Stimulated activated CD8-positive, alpha-beta memory T cell treated with anti-CD3 and anti-CD28 coated beads, Interleukin-12 subunit alpha, Interleukin-12 subunit beta, amount 100 ng/mL, for 1 hour (primary cell): ENCODE measurements around the gene ZNF581.

Source experiments
- DNase-seq: peaks from one replicate; pipeline ENCODE4 v3.0.0-alpha.2; 2020; ENCODE audit warnings: low read depth

The ZNF581 gene, protein sequence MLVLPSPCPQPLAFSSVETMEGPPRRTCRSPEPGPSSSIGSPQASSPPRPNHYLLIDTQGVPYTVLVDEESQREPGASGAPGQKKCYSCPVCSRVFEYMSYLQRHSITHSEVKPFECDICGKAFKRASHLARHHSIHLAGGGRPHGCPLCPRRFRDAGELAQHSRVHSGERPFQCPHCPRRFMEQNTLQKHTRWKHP

GRCh38 chr19:55643003-55643886, at the start of gene ZNF581:
Gene ZNF581, plus strand, starts transcription at chr19:55643649. Its CDS starts 923 bp downstream, at chr19:55644572.
- peak; percentile 60 for DNase-seq

GRCh38 chr19:55594996-55595545, 48.4 kb upstream of the ZNF581 start:
- DNase-seq: no peak

DNA sequence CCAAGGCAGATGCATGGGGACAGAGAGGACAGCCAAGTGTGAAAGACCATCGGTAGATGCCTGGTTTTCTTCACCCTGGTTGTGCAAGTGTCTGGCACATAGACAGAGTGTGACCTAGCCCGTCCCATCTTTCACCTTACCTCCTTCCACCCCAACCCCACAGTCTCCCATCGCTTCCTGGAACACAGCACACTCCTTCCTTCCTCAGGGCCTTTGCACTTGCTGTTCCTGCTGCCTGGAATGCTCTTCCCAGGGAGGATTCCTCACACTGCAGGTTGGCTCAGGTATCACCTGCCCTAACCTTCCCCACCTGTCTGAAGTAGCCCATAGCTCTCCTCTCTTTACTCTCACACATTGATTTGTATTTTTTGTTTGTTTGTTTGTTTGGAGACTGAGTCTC, 47.1 kb upstream of the ZNF581 start:
- DNase-seq: no peak

GRCh38 chr19:55597501-55597921, 45.9 kb upstream of the ZNF581 start:
- DNase-seq: no peak

GRCh38 chr19:55598034-55598433, 45.4 kb upstream of the ZNF581 start:
- DNase-seq: no peak

GRCh38 chr19:55598719-55599467, 44.6 kb upstream of the ZNF581 start:
- peak; percentile 81 for DNase-seq

DNA sequence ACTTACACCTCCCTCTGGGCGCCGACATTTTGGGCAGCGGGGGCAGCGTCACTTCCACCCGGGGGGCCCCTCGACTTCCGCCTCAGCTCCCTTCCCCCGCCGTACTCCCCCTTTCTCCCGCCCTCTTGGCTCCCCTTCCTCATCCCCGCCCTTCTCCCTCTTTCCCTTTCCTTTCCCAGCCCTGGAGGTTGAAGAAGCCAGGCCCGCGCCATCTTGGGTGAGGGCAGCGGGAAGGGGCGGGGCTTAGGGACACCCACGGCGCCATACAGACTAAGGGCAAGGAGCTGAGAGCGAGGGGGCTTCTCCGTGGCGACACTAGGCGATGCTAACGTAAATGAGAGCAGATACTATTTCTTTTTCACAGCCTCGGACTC, 44.0 kb upstream of the ZNF581 start, which contains the start of gene FIZ1:
TSS of gene FIZ1 (minus strand) at position 50 of the 374 bp plus-strand sequence. CDS start 1,652 bp downstream, outside the sequence.
- DNase-seq: peak; percentile 90

DNA sequence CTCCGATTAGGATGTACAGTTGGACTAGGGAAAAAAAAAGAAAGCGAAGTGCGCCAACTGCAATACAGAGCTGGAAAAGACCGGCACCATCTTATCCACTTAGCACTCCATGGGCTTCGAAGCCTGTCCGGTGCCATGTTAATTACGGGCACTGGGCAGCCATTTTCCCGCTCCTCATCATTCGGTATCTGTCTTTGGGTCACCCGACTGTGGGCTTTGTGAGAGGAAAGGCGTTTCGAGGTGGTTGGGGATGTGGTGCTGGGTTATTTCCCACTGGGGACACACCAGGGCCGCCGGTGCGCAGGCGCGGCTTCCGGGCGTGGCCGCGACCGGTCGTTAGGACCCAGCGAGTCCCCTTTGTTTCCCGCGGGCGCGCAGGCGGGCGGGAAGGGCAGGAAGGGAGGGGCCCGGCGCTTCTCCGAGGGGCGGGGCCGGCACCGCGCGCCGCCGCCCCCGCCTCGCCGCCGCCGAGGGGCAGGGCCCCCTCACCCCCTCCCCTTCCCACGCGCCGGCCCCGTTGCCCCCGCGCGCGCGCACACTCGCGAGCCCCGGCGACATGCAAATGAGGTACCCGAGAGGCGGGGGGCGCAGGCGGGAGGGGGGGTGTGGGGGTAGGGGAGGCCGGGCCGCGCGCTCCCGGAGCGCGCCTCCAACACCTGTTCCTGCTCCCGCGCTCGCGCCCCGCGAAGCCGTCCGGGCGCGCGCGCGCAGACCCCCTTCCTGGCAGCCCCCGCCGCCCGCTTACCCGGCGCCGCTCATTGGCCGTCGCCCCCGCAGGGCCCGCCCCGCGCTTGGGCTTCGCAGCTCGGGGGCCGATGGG, 43.4 kb upstream of the ZNF581 start, which contains the start of gene ZNF524:
TSS of gene ZNF524 (plus strand) at position 447 of the 820 bp plus-strand sequence. CDS start 1,825 bp downstream, outside the sequence.
- DNase-seq: peak; percentile 68

DNA sequence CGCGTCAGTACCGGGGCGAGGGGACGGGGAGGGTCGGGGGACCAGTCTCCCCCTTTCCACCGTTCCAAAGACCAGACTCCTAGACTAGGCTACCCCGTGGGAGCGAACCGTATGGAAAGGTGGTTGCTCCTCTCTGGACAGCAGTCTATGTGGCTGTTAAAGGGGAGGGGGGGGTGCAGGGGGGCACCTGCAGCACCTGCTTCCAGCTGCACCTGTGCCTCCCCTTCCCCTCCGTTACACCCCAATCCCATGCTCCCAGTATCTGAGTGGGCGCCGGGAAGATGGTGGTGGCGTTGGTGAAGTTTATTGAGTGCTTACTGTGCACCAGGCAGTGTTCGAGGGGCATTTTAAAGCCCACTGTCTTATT, 42.8 kb upstream of the ZNF581 start:
- DNase-seq: no peak

DNA sequence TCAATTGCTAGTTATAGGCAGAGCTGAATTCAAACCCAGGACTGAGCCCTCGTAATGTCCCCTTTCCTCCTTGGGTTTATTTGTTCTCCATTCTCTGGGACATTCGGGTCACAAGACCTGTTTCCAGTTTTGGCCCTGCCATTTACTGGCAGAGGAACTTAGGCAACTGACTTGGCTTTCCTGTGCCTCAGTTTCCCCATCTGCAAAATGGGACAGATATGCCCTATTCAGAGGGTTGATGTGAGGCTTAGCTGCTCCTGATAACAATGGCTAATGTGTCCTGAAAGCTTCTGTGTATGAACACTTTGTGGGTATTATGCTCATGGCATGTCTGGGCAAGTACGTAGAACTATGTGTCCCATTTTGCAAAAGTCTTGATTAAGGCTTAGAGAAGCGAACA, 42.4 kb upstream of the ZNF581 start:
- DNase-seq: no peak

- no peak for DNase-seq
Measured at GRCh38 chr19:55602104-55603001, 41.1 kb upstream of the ZNF581 start.

GRCh38 chr19:55603115-55603514, 40.3 kb upstream of the ZNF581 start:
- no peak for DNase-seq

- no peak for DNase-seq
Measured at GRCh38 chr19:55603581-55604292, 39.7 kb upstream of the ZNF581 start.

DNA sequence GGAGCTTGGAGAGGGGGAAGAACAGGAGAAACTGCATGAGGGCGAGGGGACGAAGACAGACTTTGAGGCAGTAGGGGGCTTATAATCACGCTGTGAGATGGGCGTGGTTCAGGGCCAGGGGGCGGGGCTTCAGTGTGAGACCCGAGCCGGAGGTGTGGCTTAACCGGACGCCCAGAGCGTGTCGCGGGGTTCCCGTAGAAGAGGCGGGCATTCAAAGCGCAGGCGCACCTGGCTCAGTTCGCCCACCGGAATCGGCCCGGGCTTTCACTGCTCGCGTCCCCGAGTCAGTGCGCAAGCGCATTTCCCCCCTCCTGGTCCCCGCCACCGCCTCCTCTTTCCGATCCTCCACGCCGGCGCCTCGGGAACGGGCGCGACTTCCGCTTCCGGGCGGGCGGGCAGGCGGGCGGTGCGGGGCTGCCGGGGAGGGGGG, 38.2 kb upstream of the ZNF581 start:
- DNase-seq: peak; percentile 98

- peak; percentile 56 for DNase-seq
Measured at GRCh38 chr19:55605637-55606470, 37.6 kb upstream of the ZNF581 start, which contains the start of gene ZNF865. Gene ZNF865, plus strand, starts transcription at chr19:55605647. Its CDS starts 7,972 bp downstream, at chr19:55613619.

- no peak for DNase-seq
Measured at GRCh38 chr19:55606471-55606787, 37.0 kb upstream of the ZNF581 start.

DNA sequence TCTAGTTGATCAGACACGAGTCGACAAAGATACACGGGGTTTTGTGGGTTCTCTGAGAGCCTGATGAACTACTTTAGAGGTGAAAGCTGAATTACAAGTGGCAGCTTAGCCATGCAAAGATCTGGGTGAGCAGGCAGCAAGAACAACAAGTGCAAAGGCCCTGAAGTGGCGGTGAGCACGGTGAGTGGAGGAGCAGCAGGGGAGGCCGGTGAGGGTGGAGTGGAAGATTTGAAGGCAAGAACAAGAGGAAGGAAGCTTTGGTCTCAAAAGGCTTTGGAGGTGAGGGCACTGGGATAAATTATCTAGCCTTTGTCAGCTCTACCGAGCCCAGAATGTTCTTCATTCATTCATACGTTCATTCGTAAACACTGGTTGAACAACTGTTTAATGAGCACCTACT, 36.6 kb upstream of the ZNF581 start:
- DNase-seq: no peak

DNA sequence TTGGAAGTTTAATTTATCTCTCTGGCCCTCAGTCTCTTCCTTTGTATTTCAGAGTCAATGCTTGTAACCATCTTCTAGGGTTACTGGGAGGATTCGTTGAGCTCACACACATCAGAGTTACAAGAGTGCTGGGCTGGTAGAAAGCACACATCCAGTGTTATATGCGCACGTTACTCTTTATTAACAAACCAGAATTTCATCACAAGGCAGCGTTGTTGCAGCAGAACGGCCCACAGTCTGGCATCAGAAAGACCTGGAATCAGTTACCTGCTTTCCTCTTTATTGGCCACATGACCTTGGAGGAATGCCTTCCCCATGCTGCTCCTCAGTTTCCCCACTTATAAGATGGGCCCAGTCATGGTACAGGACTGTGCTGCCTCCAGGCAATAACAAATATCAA, 34.1 kb upstream of the ZNF581 start:
- no peak for DNase-seq
